ENCODE measurements around the gene DCP1B.

The DCP1B gene

GRCh38 chr12:1939331-1939730 is 64.9 kb downstream of the DCP1B start:
- ChIA-PET POLR2A (no interaction called here), CTCF (interaction anchor here (0.9 to 6.9 kb wide), 53 partner anchors 9 to 821 kb away, joined by 3 to 186 read pairs (median 7); no protein-coding TSS in a partner anchor)
- TF ChIP-seq, protein P1, sequence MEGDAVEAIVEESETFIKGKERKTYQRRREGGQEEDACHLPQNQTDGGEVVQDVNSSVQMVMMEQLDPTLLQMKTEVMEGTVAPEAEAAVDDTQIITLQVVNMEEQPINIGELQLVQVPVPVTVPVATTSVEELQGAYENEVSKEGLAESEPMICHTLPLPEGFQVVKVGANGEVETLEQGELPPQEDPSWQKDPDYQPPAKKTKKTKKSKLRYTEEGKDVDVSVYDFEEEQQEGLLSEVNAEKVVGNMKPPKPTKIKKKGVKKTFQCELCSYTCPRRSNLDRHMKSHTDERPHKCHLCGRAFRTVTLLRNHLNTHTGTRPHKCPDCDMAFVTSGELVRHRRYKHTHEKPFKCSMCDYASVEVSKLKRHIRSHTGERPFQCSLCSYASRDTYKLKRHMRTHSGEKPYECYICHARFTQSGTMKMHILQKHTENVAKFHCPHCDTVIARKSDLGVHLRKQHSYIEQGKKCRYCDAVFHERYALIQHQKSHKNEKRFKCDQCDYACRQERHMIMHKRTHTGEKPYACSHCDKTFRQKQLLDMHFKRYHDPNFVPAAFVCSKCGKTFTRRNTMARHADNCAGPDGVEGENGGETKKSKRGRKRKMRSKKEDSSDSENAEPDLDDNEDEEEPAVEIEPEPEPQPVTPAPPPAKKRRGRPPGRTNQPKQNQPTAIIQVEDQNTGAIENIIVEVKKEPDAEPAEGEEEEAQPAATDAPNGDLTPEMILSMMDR (IDR thresholded peaks at IDR 0.05; ENCODE audit: control extremely low read depth, extremely low read depth, low read depth, missing control alignments) = no peak
- DNase-seq (ENCODE audit: extremely low spot score) = no peak

GRCh38 chr12:1937481-1938224 is 66.6 kb downstream of the DCP1B start:
- DNase-seq (ENCODE audit: extremely low spot score) = no peak
- POLR2A ChIA-PET = no interaction called here

DNA sequence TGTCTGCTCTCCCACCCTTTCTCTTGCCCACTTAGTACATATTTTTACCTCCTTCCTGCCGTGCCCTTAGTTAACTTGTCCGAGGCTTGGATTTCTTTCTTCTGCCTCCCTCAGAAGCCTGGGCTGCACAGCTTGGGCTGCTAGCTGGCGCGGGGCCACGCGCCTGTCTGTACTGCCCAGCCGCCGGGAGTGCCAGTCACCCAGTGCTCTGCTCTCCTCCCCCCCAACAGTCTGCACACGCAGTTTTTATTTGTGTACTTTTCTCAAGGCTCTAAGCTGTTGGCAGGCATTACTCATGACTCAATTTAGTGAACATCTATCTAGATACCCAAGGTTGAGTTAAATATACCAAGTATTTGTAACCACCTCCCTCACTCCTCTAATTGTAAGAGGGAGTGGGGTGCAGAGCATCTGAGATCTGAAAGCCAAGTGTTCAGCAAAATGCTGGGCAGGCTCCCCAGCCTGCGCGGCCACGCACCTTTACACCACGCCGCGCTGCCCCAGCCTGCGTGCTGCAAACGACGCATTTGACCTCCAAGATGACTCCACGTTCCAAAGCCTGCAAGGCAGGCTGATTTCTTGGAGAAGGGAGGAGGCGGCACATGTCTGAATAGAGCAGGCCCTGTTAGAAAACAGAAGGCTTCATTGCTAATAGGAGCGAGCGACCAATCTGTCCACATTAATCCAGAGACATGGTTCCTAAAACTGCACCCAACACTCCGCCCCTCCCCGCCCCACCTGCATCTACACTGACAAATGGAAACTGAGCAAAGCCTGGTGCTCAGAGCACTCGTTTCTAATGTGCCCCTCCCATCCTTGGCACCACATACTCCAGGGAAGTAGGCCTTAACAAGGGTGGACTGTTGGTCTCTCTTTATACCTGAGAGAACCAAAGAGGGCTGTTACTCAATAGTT is 67.6 kb downstream of the DCP1B start:
- TF ChIP-seq, protein P1 (IDR thresholded peaks at IDR 0.05; ENCODE audit: control extremely low read depth, extremely low read depth, low read depth, missing control alignments) = no peak
- ChIA-PET CTCF (interaction anchor here (0.8 to 1.5 kb wide), 2 partner anchors 142 to 145 kb away, joined by 3 to 6 read pairs; no protein-coding TSS in a partner anchor), POLR2A (no interaction called here)
- no peak for DNase-seq (ENCODE audit: extremely low spot score)

More at GRCh38 chr12:1937481-1938224, 66.6 kb downstream of the DCP1B start:
- CTCF ChIA-PET = interaction anchor here (6.1 to 6.9 kb wide), 2 partner anchors 145 to 286 kb away, joined by 67 to 186 read pairs; no protein-coding TSS in a partner anchor
- TF ChIP-seq, protein P1 (IDR thresholded peaks at IDR 0.05; ENCODE audit: control extremely low read depth, extremely low read depth, low read depth, missing control alignments) = no peak

DNA sequence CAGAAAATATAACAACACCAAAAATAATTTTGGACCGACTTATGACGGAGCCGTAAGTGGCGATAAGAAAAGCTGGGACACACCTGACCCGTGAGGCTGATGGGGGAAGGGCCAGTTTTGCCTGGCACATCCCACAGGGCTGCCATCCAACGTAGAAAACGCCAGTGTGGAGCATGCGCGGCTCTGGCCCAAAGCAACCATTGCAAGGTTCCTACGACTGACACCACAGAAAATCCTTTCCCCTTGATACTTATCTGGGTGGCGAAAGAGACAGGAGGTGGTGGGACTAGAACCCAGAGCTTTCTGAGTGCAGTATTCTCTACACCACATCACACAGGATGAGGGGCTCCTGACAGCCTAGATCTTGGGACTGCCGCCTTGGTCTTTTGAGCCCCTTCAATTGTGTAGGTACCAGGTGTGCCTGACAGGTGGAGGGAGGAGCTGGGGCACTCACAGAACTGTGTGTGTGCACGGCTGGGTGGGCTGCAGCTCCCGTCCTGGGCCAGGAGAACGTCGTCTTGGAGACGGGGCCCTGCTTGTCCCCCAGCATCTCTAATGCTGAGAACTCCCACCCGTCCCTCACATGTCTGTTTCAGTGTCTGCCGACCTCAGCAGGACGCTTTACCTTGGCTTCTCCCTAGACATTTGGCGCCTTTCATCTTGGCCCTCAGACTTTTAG is 68.4 kb downstream of the DCP1B start:
- POLR2A ChIA-PET = no interaction called here
- DNase-seq (ENCODE audit: extremely low spot score) = no peak
- CTCF ChIA-PET = interaction anchor here (0.8 to 1.5 kb wide), 3 partner anchors 142 to 282 kb away, joined by 3 to 6 read pairs (median 4); no protein-coding TSS in a partner anchor
- TF ChIP-seq, protein P1 (IDR thresholded peaks at IDR 0.05; ENCODE audit: control extremely low read depth, extremely low read depth, low read depth, missing control alignments) = no peak

GRCh38 chr12:1935242-1935641 is 69.0 kb downstream of the DCP1B start:
- no peak for DNase-seq (ENCODE audit: extremely low spot score)
- TF ChIP-seq, protein P1 (IDR thresholded peaks at IDR 0.05; ENCODE audit: control extremely low read depth, extremely low read depth, low read depth, missing control alignments) = no peak
- POLR2A ChIA-PET = no interaction called here
- CTCF ChIA-PET = interaction anchor here (1.2 to 1.5 kb wide), 3 partner anchors 140 to 282 kb away, joined by 4 to 6 read pairs (median 4); no protein-coding TSS in a partner anchor

DNA sequence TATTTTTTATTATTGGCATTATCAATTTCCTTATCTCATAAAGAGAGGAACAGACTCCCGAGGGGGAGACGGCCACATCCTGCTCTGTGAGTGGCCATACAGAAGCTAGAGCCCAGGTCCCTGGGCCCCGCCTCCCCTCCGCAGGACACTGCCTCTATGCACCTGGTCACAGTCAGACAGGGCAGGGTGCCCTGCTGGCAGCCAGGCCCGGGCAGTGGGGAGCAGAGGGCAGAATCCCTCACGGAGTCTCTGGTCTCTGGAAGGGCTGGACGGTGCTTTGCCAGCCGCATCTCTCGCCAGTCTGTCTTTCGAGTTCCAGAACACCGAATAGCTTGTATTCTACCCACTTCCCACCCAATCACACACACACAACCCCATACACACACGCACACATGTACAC is 69.4 kb downstream of the DCP1B start:
- ChIA-PET POLR2A (no interaction called here), CTCF (interaction anchor here (1.2 to 1.5 kb wide), 3 partner anchors 140 to 281 kb away, joined by 4 to 6 read pairs (median 4); no protein-coding TSS in a partner anchor)
- no peak for DNase-seq (ENCODE audit: extremely low spot score)
- TF ChIP-seq, protein P1 (IDR thresholded peaks at IDR 0.05; ENCODE audit: control extremely low read depth, extremely low read depth, low read depth, missing control alignments) = no peak

Measured in GM10248 (cell line).